HL-60 (cell line): ENCODE measurements around the gene NOTCH3.

ENCODE experiments used
- CTCF ChIP-seq: IDR thresholded peaks from one replicate; pipeline ENCODE4 v1.5.1; 2011; ENCODE audit warnings: low read length, control low read depth, inconsistent platforms; ENCODE audit not compliant: insufficient read depth
- GABPA ChIP-seq: IDR thresholded peaks from 2 replicates; pipeline ENCODE4 v1.6.1; 2012; ENCODE audit warnings: low read depth
- POLR2AphosphoS5 ChIP-seq: IDR thresholded peaks from 2 replicates; pipeline ENCODE4 v1.6.1; 2012; ENCODE audit warnings: low read depth
- TF ChIP-seq, protein P1 (sequence below): IDR thresholded peaks from 2 replicates; pipeline ENCODE4 v1.6.1; 2012; ENCODE audit warnings: low read depth; ENCODE audit not compliant: insufficient replicate concordance

GRCh38 chr19:15239337-15239949 lies 38.6 kb upstream of the NOTCH3 start:
- TF ChIP-seq, protein P1, sequence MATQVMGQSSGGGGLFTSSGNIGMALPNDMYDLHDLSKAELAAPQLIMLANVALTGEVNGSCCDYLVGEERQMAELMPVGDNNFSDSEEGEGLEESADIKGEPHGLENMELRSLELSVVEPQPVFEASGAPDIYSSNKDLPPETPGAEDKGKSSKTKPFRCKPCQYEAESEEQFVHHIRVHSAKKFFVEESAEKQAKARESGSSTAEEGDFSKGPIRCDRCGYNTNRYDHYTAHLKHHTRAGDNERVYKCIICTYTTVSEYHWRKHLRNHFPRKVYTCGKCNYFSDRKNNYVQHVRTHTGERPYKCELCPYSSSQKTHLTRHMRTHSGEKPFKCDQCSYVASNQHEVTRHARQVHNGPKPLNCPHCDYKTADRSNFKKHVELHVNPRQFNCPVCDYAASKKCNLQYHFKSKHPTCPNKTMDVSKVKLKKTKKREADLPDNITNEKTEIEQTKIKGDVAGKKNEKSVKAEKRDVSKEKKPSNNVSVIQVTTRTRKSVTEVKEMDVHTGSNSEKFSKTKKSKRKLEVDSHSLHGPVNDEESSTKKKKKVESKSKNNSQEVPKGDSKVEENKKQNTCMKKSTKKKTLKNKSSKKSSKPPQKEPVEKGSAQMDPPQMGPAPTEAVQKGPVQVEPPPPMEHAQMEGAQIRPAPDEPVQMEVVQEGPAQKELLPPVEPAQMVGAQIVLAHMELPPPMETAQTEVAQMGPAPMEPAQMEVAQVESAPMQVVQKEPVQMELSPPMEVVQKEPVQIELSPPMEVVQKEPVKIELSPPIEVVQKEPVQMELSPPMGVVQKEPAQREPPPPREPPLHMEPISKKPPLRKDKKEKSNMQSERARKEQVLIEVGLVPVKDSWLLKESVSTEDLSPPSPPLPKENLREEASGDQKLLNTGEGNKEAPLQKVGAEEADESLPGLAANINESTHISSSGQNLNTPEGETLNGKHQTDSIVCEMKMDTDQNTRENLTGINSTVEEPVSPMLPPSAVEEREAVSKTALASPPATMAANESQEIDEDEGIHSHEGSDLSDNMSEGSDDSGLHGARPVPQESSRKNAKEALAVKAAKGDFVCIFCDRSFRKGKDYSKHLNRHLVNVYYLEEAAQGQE: no peak
- TF ChIP-seq CTCF (no peak), POLR2AphosphoS5 (no peak), GABPA (no peak)
